LNCaP clone FGC (cell line): ENCODE measurements around the gene CERKL.

Source experiments
- DNase-seq: peaks from one replicate; pipeline ENCODE4 v3.0.0-alpha.2; 2011; ENCODE audit warnings: low read depth
- H3K4me3 ChIP-seq: 2 replicates; pipeline ENCODE4 v1.5.1; 2011; ENCODE audit warnings: mild to moderate bottlenecking, low read depth, low read length, control low read depth
- TF ChIP-seq, protein P1 (sequence below): IDR thresholded peaks from 2 replicates; pipeline ENCODE4 v1.5.1; 2012; ENCODE audit warnings: mild to moderate bottlenecking; ENCODE audit not compliant: control insufficient read depth, insufficient read depth; ENCODE audit errors: extremely low read depth

Gene CERKL

DNA sequence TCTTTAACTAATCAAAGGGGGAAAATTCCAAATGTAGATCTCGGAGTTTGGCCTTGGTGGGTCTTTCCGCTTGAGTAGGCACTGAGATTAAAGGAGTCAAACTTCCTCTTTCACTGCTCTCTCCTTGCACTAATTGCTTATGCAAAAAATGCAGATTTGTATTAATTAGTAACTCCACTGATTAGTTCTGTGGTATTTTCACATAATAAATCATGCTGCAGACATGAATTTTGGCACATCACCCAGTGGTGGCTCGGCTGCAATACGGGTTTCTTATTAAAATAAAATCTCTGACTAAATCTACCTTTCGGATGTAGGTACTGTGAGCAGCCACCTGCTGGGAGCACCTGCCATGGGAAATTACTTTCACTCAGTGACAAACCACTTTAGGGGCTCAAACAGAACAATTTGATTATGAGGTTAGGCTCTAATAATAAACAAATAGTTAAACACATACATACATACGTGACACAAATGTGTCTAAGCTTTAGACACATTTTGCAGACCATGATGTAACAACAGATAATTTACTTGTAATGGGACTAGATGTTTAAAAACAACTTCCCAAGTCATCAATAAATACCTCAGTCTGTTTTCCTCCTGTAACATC lies 29.8 kb upstream of the CERKL start:
- no peak for DNase-seq
- TF ChIP-seq, protein P1, sequence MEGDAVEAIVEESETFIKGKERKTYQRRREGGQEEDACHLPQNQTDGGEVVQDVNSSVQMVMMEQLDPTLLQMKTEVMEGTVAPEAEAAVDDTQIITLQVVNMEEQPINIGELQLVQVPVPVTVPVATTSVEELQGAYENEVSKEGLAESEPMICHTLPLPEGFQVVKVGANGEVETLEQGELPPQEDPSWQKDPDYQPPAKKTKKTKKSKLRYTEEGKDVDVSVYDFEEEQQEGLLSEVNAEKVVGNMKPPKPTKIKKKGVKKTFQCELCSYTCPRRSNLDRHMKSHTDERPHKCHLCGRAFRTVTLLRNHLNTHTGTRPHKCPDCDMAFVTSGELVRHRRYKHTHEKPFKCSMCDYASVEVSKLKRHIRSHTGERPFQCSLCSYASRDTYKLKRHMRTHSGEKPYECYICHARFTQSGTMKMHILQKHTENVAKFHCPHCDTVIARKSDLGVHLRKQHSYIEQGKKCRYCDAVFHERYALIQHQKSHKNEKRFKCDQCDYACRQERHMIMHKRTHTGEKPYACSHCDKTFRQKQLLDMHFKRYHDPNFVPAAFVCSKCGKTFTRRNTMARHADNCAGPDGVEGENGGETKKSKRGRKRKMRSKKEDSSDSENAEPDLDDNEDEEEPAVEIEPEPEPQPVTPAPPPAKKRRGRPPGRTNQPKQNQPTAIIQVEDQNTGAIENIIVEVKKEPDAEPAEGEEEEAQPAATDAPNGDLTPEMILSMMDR, result no peak
- no peak overlapping the region for H3K4me3 ChIP-seq

DNA sequence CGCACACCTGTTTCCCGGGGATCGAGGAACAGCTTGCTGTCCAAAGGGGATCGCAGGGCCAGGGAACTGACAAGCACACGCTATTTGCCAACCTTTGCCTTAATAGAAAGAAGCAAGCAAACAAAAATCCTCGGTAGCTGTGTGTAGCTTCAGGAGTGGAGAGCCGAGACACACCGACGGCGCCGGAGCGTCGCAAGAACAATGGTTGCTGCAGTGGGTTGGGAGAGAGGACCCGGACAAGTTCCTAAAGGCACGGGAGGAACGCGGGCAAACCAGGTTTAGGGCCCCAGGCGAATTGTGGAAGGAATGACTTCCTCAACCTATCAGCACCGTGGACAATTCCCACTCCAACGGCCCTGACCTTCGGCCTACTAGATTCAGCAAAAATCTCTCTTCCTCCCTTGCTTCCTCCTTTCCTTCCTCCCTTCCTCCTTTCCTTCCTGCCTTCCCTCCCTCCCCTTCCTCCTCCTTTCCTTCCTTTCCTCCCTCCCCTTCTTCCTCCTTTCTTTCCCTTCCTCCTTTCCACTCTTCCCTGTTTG lies 28.3 kb upstream of the CERKL start:
- DNase-seq, result no peak
- TF ChIP-seq, protein P1, result no peak
- no peak overlapping the region for H3K4me3 ChIP-seq

DNA sequence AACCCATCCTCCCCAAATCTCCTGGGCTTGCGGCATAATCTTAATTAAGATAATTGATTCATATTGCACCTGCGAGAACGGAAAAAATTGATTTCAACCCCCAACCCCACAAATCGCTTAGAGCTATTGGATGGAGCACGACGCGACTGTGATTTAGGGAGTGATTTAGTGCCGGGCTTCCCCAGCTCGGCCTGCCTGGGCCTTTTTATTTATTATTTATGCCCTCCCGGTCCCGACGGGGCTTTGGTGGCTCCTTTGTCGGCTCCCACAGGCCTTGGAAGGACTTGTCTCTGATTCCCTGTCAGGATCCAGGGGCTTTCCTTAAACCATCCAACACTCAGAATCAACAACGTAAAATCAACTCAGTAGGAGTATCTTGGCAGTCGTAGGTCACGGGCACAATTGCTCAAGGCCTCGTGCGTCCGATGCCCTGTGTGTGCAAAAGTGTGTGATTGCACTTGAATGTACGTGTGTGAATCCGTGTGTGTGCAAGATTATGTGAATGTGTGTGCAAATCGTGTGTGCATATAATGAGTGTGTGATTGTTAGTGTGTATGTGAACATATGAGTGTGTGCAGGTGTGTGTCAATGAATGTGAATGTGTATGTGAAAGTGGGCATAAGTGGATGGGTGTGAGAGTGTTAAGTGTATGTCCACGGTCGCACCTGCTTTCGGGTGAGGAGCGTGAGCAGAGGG lies 27.7 kb upstream of the CERKL start:
- H3K4me3 ChIP-seq, result no peak overlapping the region
- TF ChIP-seq, protein P1, result no peak
- no peak for DNase-seq

DNA sequence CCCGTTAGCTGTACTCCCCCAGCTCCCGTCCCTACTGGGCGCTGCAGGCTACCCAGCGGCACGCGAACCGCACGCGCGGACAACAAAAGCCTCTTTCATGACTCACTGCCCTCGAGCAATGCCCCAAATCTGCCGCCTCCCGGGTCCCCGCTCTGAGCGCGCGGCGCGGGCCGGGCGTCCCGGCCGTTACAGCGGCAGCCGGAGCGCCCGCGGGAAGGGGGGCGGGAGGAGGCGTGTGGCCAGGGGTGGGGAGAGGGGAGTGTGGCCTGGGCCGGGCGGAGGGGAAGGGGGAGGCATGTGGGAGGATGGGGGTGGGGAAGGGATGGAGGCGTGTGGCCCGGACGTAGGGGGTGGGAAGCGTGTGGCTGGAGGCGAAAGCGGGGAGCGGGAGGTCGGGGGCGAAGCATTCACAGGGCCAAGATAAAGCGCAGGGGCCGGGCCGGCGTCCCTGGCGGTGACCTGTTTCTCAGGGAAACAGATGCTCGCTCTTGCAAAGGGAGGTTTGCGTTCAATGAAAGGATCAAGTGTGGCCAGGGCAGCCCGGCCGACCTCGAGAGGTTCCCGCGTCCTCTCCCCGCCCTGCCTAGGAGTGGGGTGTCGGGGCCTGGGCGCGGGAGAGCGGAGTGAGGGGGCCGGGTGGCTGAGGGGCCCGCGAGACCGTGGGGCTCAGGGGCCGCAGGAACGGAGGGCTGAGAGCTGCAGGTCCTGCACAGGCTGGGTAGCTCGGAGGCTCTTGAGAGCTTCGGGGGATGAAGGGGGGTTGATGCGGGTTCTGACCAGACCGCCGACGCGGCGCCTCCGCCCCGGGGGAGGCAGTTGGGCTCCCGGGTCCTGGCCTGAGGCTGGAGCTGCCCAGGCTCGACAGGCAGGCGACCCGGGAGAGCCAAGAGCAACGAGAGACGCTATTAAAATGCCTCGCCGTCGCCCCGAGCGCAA lies 26.9 kb upstream of the CERKL start:
- DNase-seq, result no peak
- H3K4me3 ChIP-seq, result no peak overlapping the region
- TF ChIP-seq, protein P1, result no peak

DNA sequence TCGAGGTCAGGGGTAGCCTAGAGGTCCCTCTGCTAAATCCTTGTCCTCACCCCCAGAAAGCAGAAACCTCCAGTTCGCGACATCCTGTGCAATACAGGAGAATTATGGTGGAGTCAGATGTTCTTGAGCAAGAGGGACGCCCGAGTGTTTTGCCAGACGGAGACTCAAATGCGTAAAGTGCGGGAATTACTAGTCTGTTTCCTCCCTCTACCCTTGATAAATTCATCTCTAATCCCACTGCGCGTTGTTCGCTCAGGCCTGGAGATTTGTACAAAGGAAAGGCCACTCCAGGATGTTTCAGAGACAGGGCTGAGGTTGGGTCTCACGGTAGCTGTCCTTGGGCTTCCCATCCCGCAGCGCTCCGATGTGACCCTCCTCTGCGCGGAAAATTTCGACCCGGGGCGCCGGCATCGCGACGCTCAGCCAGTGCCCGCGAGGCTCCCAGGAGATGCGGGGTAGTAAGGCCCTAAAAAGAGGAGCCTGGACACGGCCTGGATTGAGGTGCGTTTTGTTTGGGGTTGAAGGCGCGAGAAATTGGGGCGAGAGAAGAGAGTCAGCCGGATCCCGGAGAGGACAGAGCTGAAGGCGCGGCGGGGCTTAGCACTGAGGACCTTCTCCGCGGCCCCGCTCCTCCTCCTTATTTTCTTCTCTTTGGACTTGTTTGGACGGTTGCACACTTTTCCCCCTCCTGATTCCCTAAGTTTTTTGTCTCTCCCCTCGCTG lies 26.1 kb upstream of the CERKL start:
- TF ChIP-seq, protein P1, result no peak
- no peak for DNase-seq
- H3K4me3 ChIP-seq, result no peak overlapping the region

DNA sequence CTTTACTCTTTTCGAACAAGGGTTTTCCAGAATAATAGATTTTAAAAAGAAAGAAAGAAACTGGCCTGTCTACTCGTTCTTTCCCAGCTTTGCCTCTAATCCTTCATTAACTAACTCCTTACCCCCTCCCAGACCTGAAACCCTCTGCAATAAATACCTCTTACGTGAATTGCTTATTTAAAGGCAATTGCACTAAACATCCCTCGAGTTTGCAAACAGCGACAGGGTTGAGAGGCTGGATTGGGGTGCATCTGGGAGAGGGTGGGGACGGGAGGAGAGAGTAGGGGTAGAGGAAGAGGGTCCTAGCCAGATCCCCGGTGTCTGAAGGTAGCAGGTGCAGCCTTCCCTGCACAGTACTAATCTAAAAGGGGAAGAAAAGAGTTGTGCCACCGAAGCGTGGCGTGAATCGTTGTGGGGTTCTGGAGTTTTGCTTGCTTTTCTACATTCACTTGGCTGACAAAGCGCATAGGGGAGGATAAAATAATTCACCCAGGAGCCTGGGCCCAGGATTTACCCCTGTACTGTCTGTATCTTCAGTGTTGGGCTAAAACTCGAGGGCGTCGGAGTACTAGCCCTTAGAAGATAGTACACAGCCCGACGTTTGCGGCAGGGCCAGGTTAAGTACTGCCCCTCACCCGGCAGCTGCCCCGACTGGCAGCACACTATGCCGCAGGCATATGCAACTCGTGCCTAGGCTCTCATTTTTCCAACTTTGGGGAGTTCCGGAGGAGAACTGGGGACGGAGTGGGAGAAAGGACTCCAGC lies 25.3 kb upstream of the CERKL start:
- DNase-seq, result no peak
- H3K4me3 ChIP-seq, result no peak overlapping the region
- TF ChIP-seq, protein P1, result no peak
